ENCODE results near the gene HPCAL4.

- no peak for TF ChIP-seq EZH2 (IDR thresholded peaks at IDR 0.05; ENCODE audit: insufficient read depth, poor library complexity, severe bottlenecking)
- no peak for TF ChIP-seq EZH2phosphoT487 (IDR thresholded peaks at IDR 0.05; ENCODE audit: insufficient read depth, low read depth)
These were observed 36.1 kb upstream of the HPCAL4 start for GRCh38 chr1:39727221-39727931.
